HEK293 (cell line): Measurements from ENCODE around the gene ETV3.

ENCODE experiments used
- CTCF ChIA-PET: fragments of 350-600 bp; formaldehyde crosslinking; extraction: SDS; loops from one replicate; lab custom pipeline; 2021; ENCODE audit warnings: antibody characterized with exemption; lab: Yijun Ruan, JAX
- POLR2A ChIA-PET: fragments of 300-600 bp; formaldehyde crosslinking; extraction: SDS; loops from one replicate; lab custom pipeline; 2020; ENCODE audit warnings: antibody characterized with exemption, inconsistent platforms; lab: Yijun Ruan, JAX
- H3K27ac ChIP-seq: fragments of 200-500 bp; sonication (Bioruptor generic); 2 replicates; pipeline ENCODE4 v1.5.1; 2014; ENCODE audit warnings: low read depth, low read length, control low read depth, inconsistent platforms; ENCODE audit errors: extremely low read depth
- H3K36me3 ChIP-seq, 2 experiments: fragments of 200-500 bp in 1 of 2; sonication (Bioruptor generic) in 1 of 2; 1 replicate in 1 of 2; 2 replicates in 1 of 2; pipeline ENCODE4 v1.5.1; 2014 to 2017; ENCODE audit warnings: inconsistent platforms in 2 of 2, low read length in 2 of 2; ENCODE audit not compliant: control insufficient read depth in 2 of 2, insufficient read depth in 1 of 2
- H3K4me1 ChIP-seq: fragments of 200-500 bp; sonication (Bioruptor generic); 2 replicates; pipeline ENCODE4 v1.5.1; 2014; ENCODE audit warnings: mild to moderate bottlenecking, low read length, inconsistent platforms; ENCODE audit not compliant: control insufficient read depth, insufficient read depth
- H3K4me3 ChIP-seq: 2 replicates; pipeline ENCODE4 v1.5.1; 2011; ENCODE audit warnings: low read depth, mild to moderate bottlenecking, control low read depth, low read length, moderate library complexity
- H3K9me3 ChIP-seq: fragments of 200-500 bp; sonication (Bioruptor generic); 2 replicates; pipeline ENCODE4 v1.5.1; 2014; ENCODE audit warnings: low read depth, low read length, inconsistent platforms; ENCODE audit not compliant: control insufficient read depth, insufficient read depth
- MEIS1 ChIP-seq: sonication (generic); formaldehyde crosslinking; IDR thresholded peaks from 2 replicates; pipeline ENCODE4 v1.8.1; 2022; ENCODE audit warnings: missing genetic modification reagents, mild to moderate bottlenecking, borderline replicate concordance
- PRDM1 ChIP-seq: fragments of 450-650 bp; formaldehyde crosslinking; IDR thresholded peaks from 2 replicates; pipeline ENCODE4; 2016; ENCODE audit warnings: missing biosample characterization, missing genetic modification characterization
- ZBTB49 ChIP-seq: fragments of 450-650 bp; formaldehyde crosslinking; IDR thresholded peaks from 2 replicates; pipeline ENCODE4 v1.5.1; 2016; ENCODE audit warnings: missing biosample characterization, missing genetic modification characterization, low read depth
- ZIC2 ChIP-seq: fragments of 450-650 bp; formaldehyde crosslinking; IDR thresholded peaks from 2 replicates; pipeline ENCODE4 v1.5.1; 2016; ENCODE audit warnings: missing biosample characterization, missing genetic modification characterization
- ZNF10 ChIP-seq: fragments of 450-650 bp; formaldehyde crosslinking; IDR thresholded peaks from 2 replicates; pipeline ENCODE4 v1.5.1; 2017; ENCODE audit warnings: missing biosample characterization, missing genetic modification characterization
- ZNF248 ChIP-seq: fragments of 450-650 bp; formaldehyde crosslinking; IDR thresholded peaks from 2 replicates; pipeline ENCODE4 v1.5.1; 2017; ENCODE audit warnings: missing biosample characterization, missing genetic modification characterization
- ZNF416 ChIP-seq: fragments of 450-650 bp; formaldehyde crosslinking; IDR thresholded peaks from 2 replicates; pipeline ENCODE4 v1.5.1; 2016; ENCODE audit warnings: missing biosample characterization, missing genetic modification characterization
- ZNF530 ChIP-seq: fragments of 450-650 bp; formaldehyde crosslinking; IDR thresholded peaks from 2 replicates; pipeline ENCODE4 v1.5.1; 2016; ENCODE audit warnings: low read depth, missing biosample characterization, missing genetic modification characterization
- ZNF629 ChIP-seq: fragments of 450-650 bp; formaldehyde crosslinking; IDR thresholded peaks from 2 replicates; pipeline ENCODE4 v1.5.1; 2017; ENCODE audit warnings: missing biosample characterization, missing genetic modification characterization
- ZNF701 ChIP-seq: fragments of 450-650 bp; formaldehyde crosslinking; IDR thresholded peaks from 2 replicates; pipeline ENCODE4 v1.5.1; 2016; ENCODE audit warnings: missing biosample characterization, missing genetic modification characterization
- ZNF707 ChIP-seq: fragments of 450-650 bp; formaldehyde crosslinking; IDR thresholded peaks from 2 replicates; pipeline ENCODE4 v1.5.1; 2016; ENCODE audit warnings: missing biosample characterization, missing genetic modification characterization
- ZNF768 ChIP-seq: fragments of 450-650 bp; formaldehyde crosslinking; IDR thresholded peaks from 2 replicates; pipeline ENCODE4 v1.5.1; 2018; ENCODE audit warnings: missing biosample characterization, mild to moderate bottlenecking, missing genetic modification characterization
- ZNF843 ChIP-seq: fragments of 450-650 bp; formaldehyde crosslinking; IDR thresholded peaks from 2 replicates; pipeline ENCODE4 v1.5.1; 2016; ENCODE audit warnings: missing biosample characterization, missing genetic modification characterization
- TF ChIP-seq, protein P1 (sequence below): fragments of 450-650 bp; formaldehyde crosslinking; IDR thresholded peaks from 2 replicates; pipeline ENCODE4 v1.5.1; 2016; ENCODE audit warnings: missing biosample characterization, missing genetic modification characterization

ETV3 gene

GRCh38 chr1:157105988-157106812, 32.0 kb downstream of the ETV3 start:
- no peaks in the 10 kb centered on the region for H3K9me3 ChIP-seq
- no peak overlapping the region for H3K4me3 ChIP-seq
- H3K36me3 ChIP-seq: no peaks in the 10 kb centered on the region
- CTCF ChIA-PET: interaction anchor here (1.8 kb wide), 1 partner anchor 50 kb away, joined by 7 read pairs; no protein-coding TSS in a partner anchor
- no peak overlapping the region for H3K27ac ChIP-seq
- POLR2A ChIA-PET: no interaction called here
- TF ChIP-seq ZIC2 (tag by site-specific recombination) (peak; percentile 14; the same call in 1 of the 2 replicates), PRDM1 (tag by site-specific recombination) (peak; percentile 69), ZNF248 (tag by site-specific recombination) (0 out of 2 replicates have a peak, but pooled peaks have one; percentile 18), ZNF707 (tag by site-specific recombination) (no peak), ZNF530 (tag by site-specific recombination) (no peak), ZNF701 (tag by site-specific recombination) (no peak), ZNF10 (tag by site-specific recombination) (no peak)
- no peaks in the 10 kb centered on the region for H3K4me1 ChIP-seq

- Histone ChIP-seq H3K27ac (no peak overlapping the region), H3K36me3 (no peaks in the 10 kb centered on the region), H3K9me3 (no peaks in the 10 kb centered on the region), H3K4me1 (no peaks in the 10 kb centered on the region), H3K4me3 (no peak overlapping the region)
- TF ChIP-seq, protein P1, sequence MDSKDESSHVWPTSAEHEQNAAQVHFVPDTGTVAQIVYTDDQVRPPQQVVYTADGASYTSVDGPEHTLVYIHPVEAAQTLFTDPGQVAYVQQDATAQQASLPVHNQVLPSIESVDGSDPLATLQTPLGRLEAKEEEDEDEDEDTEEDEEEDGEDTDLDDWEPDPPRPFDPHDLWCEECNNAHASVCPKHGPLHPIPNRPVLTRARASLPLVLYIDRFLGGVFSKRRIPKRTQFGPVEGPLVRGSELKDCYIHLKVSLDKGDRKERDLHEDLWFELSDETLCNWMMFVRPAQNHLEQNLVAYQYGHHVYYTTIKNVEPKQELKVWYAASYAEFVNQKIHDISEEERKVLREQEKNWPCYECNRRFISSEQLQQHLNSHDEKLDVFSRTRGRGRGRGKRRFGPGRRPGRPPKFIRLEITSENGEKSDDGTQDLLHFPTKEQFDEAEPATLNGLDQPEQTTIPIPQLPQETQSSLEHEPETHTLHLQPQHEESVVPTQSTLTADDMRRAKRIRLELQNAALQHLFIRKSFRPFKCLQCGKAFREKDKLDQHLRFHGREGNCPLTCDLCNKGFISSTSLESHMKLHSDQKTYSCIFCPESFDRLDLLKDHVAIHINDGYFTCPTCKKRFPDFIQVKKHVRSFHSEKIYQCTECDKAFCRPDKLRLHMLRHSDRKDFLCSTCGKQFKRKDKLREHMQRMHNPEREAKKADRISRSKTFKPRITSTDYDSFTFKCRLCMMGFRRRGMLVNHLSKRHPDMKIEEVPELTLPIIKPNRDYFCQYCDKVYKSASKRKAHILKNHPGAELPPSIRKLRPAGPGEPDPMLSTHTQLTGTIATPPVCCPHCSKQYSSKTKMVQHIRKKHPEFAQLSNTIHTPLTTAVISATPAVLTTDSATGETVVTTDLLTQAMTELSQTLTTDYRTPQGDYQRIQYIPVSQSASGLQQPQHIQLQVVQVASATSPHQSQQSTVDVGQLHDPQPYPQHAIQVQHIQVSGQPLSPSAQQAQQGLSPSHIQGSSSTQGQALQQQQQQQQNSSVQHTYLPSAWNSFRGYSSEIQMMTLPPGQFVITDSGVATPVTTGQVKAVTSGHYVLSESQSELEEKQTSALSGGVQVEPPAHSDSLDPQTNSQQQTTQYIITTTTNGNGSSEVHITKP (tag by site-specific recombination): no peak
- TF ChIP-seq ZNF768 (tag by site-specific recombination) (no peak), ZBTB49 (no peak), ZNF416 (tag by site-specific recombination) (no peak), MEIS1 (CRISPR knock-in tag) (no peak), ZNF629 (tag by site-specific recombination) (no peak), ZNF843 (tag by site-specific recombination) (no peak)
- ChIA-PET POLR2A (no interaction called here), CTCF (interaction anchor here (5.4 kb wide), 1 partner anchor 15 kb away, joined by 24 read pairs; no protein-coding TSS in a partner anchor)
Observed at GRCh38 chr1:157105298-157105987, 32.8 kb downstream of the ETV3 start.
